GM12892 (cell line): ENCODE results near the gene CDKN2B-AS1.

ENCODE experiments used
- POLR2A ChIP-seq: IDR thresholded peaks from 2 replicates; pipeline ENCODE4 v1.6.1; 2011; ENCODE audit warnings: low read depth, low read length, control low read depth
- TAF1 ChIP-seq: IDR thresholded peaks from 2 replicates; pipeline ENCODE4 v1.6.1; 2011; ENCODE audit warnings: low read depth, mild to moderate bottlenecking, control low read depth, low read length, borderline replicate concordance

DNA sequence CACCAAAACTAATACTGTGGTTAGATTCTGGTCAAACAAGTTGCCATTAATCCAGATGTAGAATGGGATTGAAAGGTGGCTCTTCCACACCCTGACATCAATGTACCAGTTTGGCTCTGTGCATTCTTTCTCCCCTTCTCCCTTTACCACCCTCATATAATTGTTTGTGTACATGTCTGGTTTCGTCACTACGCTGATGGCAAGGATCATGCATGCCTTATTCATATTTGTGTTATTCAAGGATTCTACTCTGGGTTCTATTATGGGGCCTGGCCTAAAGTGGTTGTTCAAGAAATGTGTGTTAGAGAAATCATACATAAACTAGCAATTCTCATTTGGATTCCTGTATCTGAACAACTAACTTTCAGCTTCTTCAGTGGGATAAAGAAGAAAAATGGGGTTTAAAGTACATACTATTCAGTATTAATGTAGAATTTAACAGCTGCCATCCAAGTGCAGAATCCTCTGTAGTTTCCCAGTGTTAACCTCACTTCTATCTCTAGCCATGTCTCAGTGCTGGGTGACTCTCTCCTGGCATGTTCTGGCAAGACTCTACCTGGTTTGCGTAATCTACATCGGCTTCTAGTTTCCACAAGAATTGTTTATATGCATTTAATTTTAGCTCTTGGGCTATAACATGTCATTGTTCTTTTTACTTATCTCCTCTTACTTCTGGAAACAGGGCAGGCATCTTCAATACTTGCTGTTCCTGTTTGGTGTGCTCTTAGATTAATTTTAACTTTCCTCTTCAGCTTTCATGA is 42.5 kb downstream of the CDKN2B-AS1 start:
- no peak for TF ChIP-seq POLR2A
- no peak for TF ChIP-seq TAF1
